GM12892 (cell line): ENCODE data around the gene LIPA.
"Not testable (repeated sequence)": the region's sequence is repeated elsewhere in the genome, so short reads cannot be mapped to it uniquely, and the experiment has no call there.

Source experiments
- POLR2A ChIP-seq: IDR thresholded peaks from 2 replicates; pipeline ENCODE4 v1.6.1; 2011; ENCODE audit warnings: low read depth, low read length, control low read depth
- POLR2AphosphoS5 ChIP-seq: IDR thresholded peaks from 2 replicates; pipeline ENCODE4 v1.6.1; 2011; ENCODE audit warnings: low read depth, low read length, control low read depth
- TAF1 ChIP-seq: IDR thresholded peaks from 2 replicates; pipeline ENCODE4 v1.6.1; 2011; ENCODE audit warnings: low read depth, mild to moderate bottlenecking, control low read depth, low read length, borderline replicate concordance

GRCh38 chr10:89255091-89255579 lies 3.6 kb upstream of the LIPA start:
- TF ChIP-seq POLR2A, POLR2AphosphoS5, TAF1: not testable (repeated sequence)
